SU-DHL-6 (cell line): ENCODE data around the gene SOCS3.
"Not testable (repeated sequence)": the region's sequence is repeated elsewhere in the genome, so short reads cannot be mapped to it uniquely, and the experiment has no call there.

Experiments used
- H2AFZ ChIP-seq: fragments of 200-600 bp; sonication (generic); 2 replicates; pipeline ENCODE4 v1.6.1; 2014; ENCODE audit warnings: low read depth, mild to moderate bottlenecking, moderate library complexity, mixed read lengths, antibody characterized with exemption, low read length; ENCODE audit not compliant: severe bottlenecking
- H3F3A ChIP-seq: fragments of 200-600 bp; shearing (Covaris generic); 2 replicates; pipeline ENCODE4 v1.6.0; 2016; ENCODE audit warnings: antibody characterized with exemption, mild to moderate bottlenecking; ENCODE audit not compliant: insufficient read depth
- H3K27ac ChIP-seq: fragments of 200-600 bp; sonication (generic); 2 replicates; pipeline ENCODE4 v1.5.1; 2016; ENCODE audit warnings: low read depth, mild to moderate bottlenecking, low read length, moderate library complexity, mixed read lengths
- H3K27me3 ChIP-seq: fragments of 200-600 bp; sonication (generic), shearing (Covaris generic); 2 replicates; pipeline ENCODE4 v1.6.0; 2014; ENCODE audit warnings: mild to moderate bottlenecking, low read length
- H3K36me3 ChIP-seq: fragments of 200-600 bp; sonication (generic); 2 replicates; pipeline ENCODE4 v1.6.1; 2014; ENCODE audit warnings: mild to moderate bottlenecking, low read length, mixed read lengths
- H3K4me2 ChIP-seq: fragments of 300-600, 200-600 bp; shearing (Covaris generic), sonication (generic); 2 replicates; pipeline ENCODE4 v1.6.0; 2014; ENCODE audit warnings: low read length, low read depth, mild to moderate bottlenecking; ENCODE audit not compliant: poor library complexity, severe bottlenecking
- H3K4me3 ChIP-seq: fragments of 200-600 bp; sonication (generic); 2 replicates; pipeline ENCODE4 v1.5.1; 2014; ENCODE audit warnings: antibody characterized with exemption, low read length, mild to moderate bottlenecking, mixed read lengths; ENCODE audit not compliant: insufficient read depth, poor library complexity, severe bottlenecking
- H3K79me2 ChIP-seq: fragments of 200-600 bp; sonication (generic); 2 replicates; pipeline ENCODE4 v1.6.1; 2014; ENCODE audit warnings: mild to moderate bottlenecking, low read length, moderate library complexity; ENCODE audit not compliant: insufficient read depth
- H3K9ac ChIP-seq: fragments of 200-600 bp; sonication (generic); 2 replicates; pipeline ENCODE4 v1.7.0; 2014; ENCODE audit warnings: mild to moderate bottlenecking, low read length
- H3K9me2 ChIP-seq: fragments of 200-600 bp; sonication (generic); replicated peaks from 2 replicates; pipeline ENCODE4 v1.6.1; 2014; ENCODE audit warnings: low read length; ENCODE audit not compliant: insufficient read depth
- H3K9me3 ChIP-seq: fragments of 200-600 bp; sonication (generic); 2 replicates; pipeline ENCODE4 v1.6.1; 2014; ENCODE audit warnings: low read length, mixed read lengths; ENCODE audit not compliant: insufficient read depth
- H4K20me1 ChIP-seq: fragments of 200-600 bp; sonication (generic); 2 replicates; pipeline ENCODE4 v1.6.1; 2014; ENCODE audit warnings: low read depth, mild to moderate bottlenecking, antibody characterized with exemption, low read length, moderate library complexity, mixed read lengths
- CTCF ChIP-seq: fragments of 200-600 bp; sonication (generic); IDR thresholded peaks from one replicate; pipeline ENCODE4 v1.5.1; 2017; ENCODE audit warnings: antibody characterized with exemption, mild to moderate bottlenecking, low read length, moderate library complexity; ENCODE audit not compliant: insufficient read depth, poor library complexity, severe bottlenecking
- EZH2phosphoT487 ChIP-seq: fragments of 200-600 bp; sonication (generic), shearing (Covaris generic); conservative IDR thresholded peaks from 2 replicates; pipeline ENCODE4 v1.6.1; 2018; ENCODE audit warnings: mild to moderate bottlenecking, antibody characterized with exemption, low read length, moderate library complexity, mixed read lengths

Gene SOCS3

GRCh38 chr17:78337244-78338109 is 22.4 kb downstream of the SOCS3 start:
- peak overlapping the region; percentile 26 for H3K4me2 ChIP-seq
- H3K9me3 ChIP-seq: no peaks in the 10 kb centered on the region
- peak overlapping the region; percentile 58 for H3K27ac ChIP-seq
- TF ChIP-seq EZH2phosphoT487: no peak
- TF ChIP-seq CTCF: no peak
- peaks cover 5% of the 10 kb centered on the region for H3F3A ChIP-seq
- no peaks in the 10 kb centered on the region for H4K20me1 ChIP-seq
- no peaks in the 10 kb centered on the region for H3K36me3 ChIP-seq
- no peak overlapping the region for H2AFZ ChIP-seq
- H3K79me2 ChIP-seq: no peaks in the 10 kb centered on the region
- no peaks in the 10 kb centered on the region for H3K9me2 ChIP-seq
- H3K27me3 ChIP-seq: no peaks in the 10 kb centered on the region
- H3K9ac ChIP-seq: no peak overlapping the region
- no peak overlapping the region for H3K4me3 ChIP-seq

GRCh38 chr17:78335209-78335608 is 24.7 kb downstream of the SOCS3 start:
- no peaks in the 10 kb centered on the region for H3K79me2 ChIP-seq
- no peak overlapping the region for H3K4me2 ChIP-seq
- no peaks in the 10 kb centered on the region for H3K36me3 ChIP-seq
- H3K27me3 ChIP-seq: no peaks in the 10 kb centered on the region
- H2AFZ ChIP-seq: no peak overlapping the region
- H3K27ac ChIP-seq: no peak overlapping the region
- no peaks in the 10 kb centered on the region for H3K9me2 ChIP-seq
- H4K20me1 ChIP-seq: no peaks in the 10 kb centered on the region
- H3F3A ChIP-seq: peaks cover 1% of the 10 kb centered on the region; the same call in 1 of the 2 replicates
- no peak overlapping the region for H3K4me3 ChIP-seq
- H3K9ac ChIP-seq: no peak overlapping the region
- TF ChIP-seq CTCF (no peak), EZH2phosphoT487 (no peak)
- no peaks in the 10 kb centered on the region for H3K9me3 ChIP-seq

GRCh38 chr17:78332991-78333390 is 26.9 kb downstream of the SOCS3 start:
- Histone ChIP-seq H3K27ac (no peak overlapping the region), H3K9me3 (no peaks in the 10 kb centered on the region), H3K79me2 (no peaks in the 10 kb centered on the region), H3K27me3 (no peaks in the 10 kb centered on the region), H2AFZ (no peak overlapping the region), H3K9me2 (no peaks in the 10 kb centered on the region), H3K36me3 (no peaks in the 10 kb centered on the region), H3F3A (no peaks in the 10 kb centered on the region), H4K20me1 (no peaks in the 10 kb centered on the region), H3K4me2 (no peak overlapping the region), H3K4me3 (no peak overlapping the region), H3K9ac (no peak overlapping the region)
- TF ChIP-seq CTCF (no peak), EZH2phosphoT487 (no peak)

- H4K20me1 ChIP-seq, H2AFZ ChIP-seq, H3K4me3 ChIP-seq, H3K27me3 ChIP-seq, H3K27ac ChIP-seq, H3K9me2 ChIP-seq, H3K36me3 ChIP-seq, H3K4me2 ChIP-seq, H3K9me3 ChIP-seq, H3F3A ChIP-seq, H3K9ac ChIP-seq, H3K79me2 ChIP-seq: not testable (repeated sequence)
Measured at GRCh38 chr17:78331355-78331754, 28.5 kb downstream of the SOCS3 start.
